Measurements from ENCODE around the gene GMDS. TPM values are rescaled to one million over a fixed set of nuclear protein-coding genes. Genes with fewer than 3 reads are reported as not detected.

Gene GMDS
- total RNA-seq, 1 experiment from 2014 or later, result 35.0 TPM

- Mint-ChIP-seq H3K27ac (peak overlapping the region; percentile 80), H3K4me3 (peak overlapping the region; percentile 90), H3K9me3 (no peaks in the 10 kb centered on the region), H3K4me1 (peaks cover 45% of the 10 kb centered on the region), H3K27me3 (ENCODE audit: low read depth) (peaks cover 9% of the 10 kb centered on the region), H3K36me3 (no peaks in the 10 kb centered on the region)
- ChIA-PET CTCF (interaction anchor here (1.0 to 1.1 kb wide), 2 partner anchors 37 to 108 kb away, joined by 3 to 7 read pairs; no protein-coding TSS in a partner anchor), POLR2A (no interaction called here)
- ATAC-seq (peak; percentile 17), DNase-seq (ENCODE audit: low spot score) (peak; percentile 55)
- TF ChIP-seq MLX (CRISPR knock-in tag; IDR thresholded peaks at IDR 0.05), result no peak
- peak; percentile 15; the same call in 1 of the 2 replicates for TF ChIP-seq USF1 (CRISPR knock-in tag; IDR thresholded peaks at IDR 0.05)
These were observed 765 bp upstream of the GMDS start for GRCh38 chr6:2245877-2246863.

- POLR2A ChIA-PET, result no interaction called here
- Mint-ChIP-seq H3K4me3 (peak overlapping the region; percentile 95), H3K27ac (peak overlapping the region; percentile 66), H3K4me1 (peaks cover 56% of the 10 kb centered on the region), H3K27me3 (ENCODE audit: low read depth) (peaks cover 9% of the 10 kb centered on the region), H3K36me3 (no peaks in the 10 kb centered on the region), H3K9me3 (no peaks in the 10 kb centered on the region)
- ATAC-seq (peak; percentile 9), DNase-seq (ENCODE audit: low spot score) (peak; percentile 43)
- TF ChIP-seq FOXP4 (CRISPR knock-in tag; IDR thresholded peaks at IDR 0.05) (0 out of 2 replicates have a peak, but pooled peaks have one; percentile 4), USF1 (CRISPR knock-in tag; IDR thresholded peaks at IDR 0.05) (0 out of 2 replicates have a peak, but pooled peaks have one; percentile 37), CDX4 (CRISPR knock-in tag; IDR thresholded peaks at IDR 0.05; ENCODE audit: borderline replicate concordance) (no peak)
- CTCF ChIA-PET, result interaction anchor here (0.8 kb wide), 1 partner anchor 35 kb away, joined by 3 read pairs; no protein-coding TSS in a partner anchor
These were observed 923 bp downstream of the GMDS start for GRCh38 chr6:2244261-2245102.

- ChIA-PET CTCF (interaction anchor here (1.2 to 1.5 kb wide), 2 partner anchors 33 to 112 kb away, joined by 3 to 4 read pairs; no protein-coding TSS in a partner anchor), POLR2A (no interaction called here)
- no peak for ATAC-seq
- DNase-seq (ENCODE audit: low spot score), result no peak
- peaks cover 62% of the 10 kb centered on the region for H3K4me1 Mint-ChIP-seq
- no peak for TF ChIP-seq MYBL2 (CRISPR knock-in tag; IDR thresholded peaks at IDR 0.05)
- no peak for TF ChIP-seq E2F4 (CRISPR knock-in tag; IDR thresholded peaks at IDR 0.05; ENCODE audit: borderline replicate concordance, low read depth)
- TF ChIP-seq ZNF138 (CRISPR knock-in tag; conservative IDR thresholded peaks at IDR 0.05), result no peak
- no peak for TF ChIP-seq KAT7 (CRISPR knock-in tag; IDR thresholded peaks at IDR 0.05; ENCODE audit: borderline replicate concordance)
- no peak for TF ChIP-seq HMGXB4 (CRISPR knock-in tag; IDR thresholded peaks at IDR 0.05)
- no peak for TF ChIP-seq IRF2 (CRISPR knock-in tag; IDR thresholded peaks at IDR 0.05; ENCODE audit: borderline replicate concordance, low read depth)
- TF ChIP-seq ZNF425 (CRISPR knock-in tag; conservative IDR thresholded peaks at IDR 0.05), result no peak
- no peaks in the 10 kb centered on the region for H3K36me3 Mint-ChIP-seq
- 0 out of 2 replicates have a peak overlapping the region, but pooled peaks have one; percentile 7 for H3K27ac Mint-ChIP-seq
- peaks cover 9% of the 10 kb centered on the region; the same call in 1 of the 2 replicates for H3K27me3 Mint-ChIP-seq (ENCODE audit: low read depth)
- peak overlapping the region; percentile 19; the same call in 1 of the 2 replicates for H3K4me3 Mint-ChIP-seq
- H3K9me3 Mint-ChIP-seq, result no peaks in the 10 kb centered on the region
These were observed 3.1 kb downstream of the GMDS start for GRCh38 chr6:2242311-2242710.

Data from WTC11 (cell line).